NCI-H2196 treated with DMSO at 0.1 percent for 48 hours (cell line): Measurements from ENCODE around the gene PCDH9.
"Not testable (repeated sequence)": the region's sequence is repeated elsewhere in the genome, so short reads cannot be mapped to it uniquely, and the experiment has no call there.

Source experiments
- DNase-seq: peaks from one replicate; lab custom pipeline; 2025; ENCODE audit not compliant: unreplicated experiment; lab: John Stamatoyannopoulos, UW

Gene PCDH9

GRCh38 chr13:66927562-66927961, 302.6 kb downstream of the PCDH9 start:
- no peak for DNase-seq

GRCh38 chr13:66926851-66927524, 303.1 kb downstream of the PCDH9 start:
- no peak for DNase-seq

- no peak for DNase-seq
These were observed 303.8 kb downstream of the PCDH9 start for GRCh38 chr13:66926200-66926850.

- DNase-seq: no peak
These were observed 307.7 kb downstream of the PCDH9 start for GRCh38 chr13:66922444-66922843.

GRCh38 chr13:66921437-66921836, 308.7 kb downstream of the PCDH9 start:
- no peak for DNase-seq

GRCh38 chr13:66915596-66916185, 314.4 kb downstream of the PCDH9 start:
- no peak for DNase-seq

GRCh38 chr13:66914155-66914554, 316.0 kb downstream of the PCDH9 start:
- no peak for DNase-seq

GRCh38 chr13:66911411-66911939, 318.7 kb downstream of the PCDH9 start:
- DNase-seq: no peak

- no peak for DNase-seq
These were observed 330.2 kb downstream of the PCDH9 start for GRCh38 chr13:66899955-66900354.

- no peak for DNase-seq
These were observed 333.2 kb downstream of the PCDH9 start for GRCh38 chr13:66896933-66897332.

GRCh38 chr13:66895780-66896179, 334.4 kb downstream of the PCDH9 start:
- no peak for DNase-seq

GRCh38 chr13:66895320-66895719, 334.8 kb downstream of the PCDH9 start:
- no peak for DNase-seq

GRCh38 chr13:66888698-66889097, 341.4 kb downstream of the PCDH9 start:
- DNase-seq: no peak

- no peak for DNase-seq
These were observed 343.0 kb downstream of the PCDH9 start for GRCh38 chr13:66887088-66887487.

GRCh38 chr13:66886264-66886663, 343.9 kb downstream of the PCDH9 start:
- DNase-seq: no peak

GRCh38 chr13:66881170-66881569, 349.0 kb downstream of the PCDH9 start:
- not testable (repeated sequence) for DNase-seq

GRCh38 chr13:66879988-66880387, 350.1 kb downstream of the PCDH9 start:
- DNase-seq: no peak

GRCh38 chr13:66875264-66875663, 354.9 kb downstream of the PCDH9 start:
- no peak for DNase-seq

GRCh38 chr13:66864627-66865026, 365.5 kb downstream of the PCDH9 start:
- DNase-seq: no peak

GRCh38 chr13:66860878-66861417, 369.2 kb downstream of the PCDH9 start:
- no peak for DNase-seq

- no peak for DNase-seq
These were observed 369.9 kb downstream of the PCDH9 start for GRCh38 chr13:66859934-66860877.
